ENCODE results near the gene NME9. TPM values are rescaled to one million over a fixed set of nuclear protein-coding genes. Genes with fewer than 3 reads are reported as not detected.

The NME9 gene
- total and polyA plus RNA-seq, 8 donors, result 0.47 to 3.5 (median 0.85) TPM

DNA sequence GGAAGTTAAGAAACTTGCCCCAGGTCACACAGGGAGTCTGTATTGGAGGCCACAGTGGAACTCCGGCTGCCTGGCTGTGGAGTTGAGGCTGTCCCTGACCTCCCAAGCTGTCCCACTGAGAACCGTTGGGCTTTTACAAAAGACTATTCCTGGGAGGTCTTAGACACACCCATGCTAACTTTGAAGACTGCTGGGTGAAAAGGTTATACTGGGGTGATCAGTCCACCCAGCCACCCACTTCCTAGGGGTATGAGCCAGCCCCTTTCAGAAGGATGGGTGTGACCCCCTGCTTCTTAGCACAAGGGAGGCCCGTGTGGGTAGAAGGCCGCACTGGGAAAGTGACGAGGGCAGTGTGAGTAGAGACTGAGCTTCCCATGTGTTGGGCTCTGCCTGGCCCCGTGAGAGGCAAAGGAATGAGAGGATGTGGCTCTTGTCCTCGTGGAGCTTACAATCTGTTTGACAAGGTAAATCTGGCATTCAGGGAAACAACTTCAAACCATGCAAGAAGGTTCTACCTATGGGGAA is 37.7 kb upstream of the NME9 start:
- no peak overlapping the region for H3K27ac ChIP-seq
- 89 to 93% methylated on average over 7 of the region's 7 CpGs for WGBS, 2 donors
- no peak for FAIRE-seq
- TF ChIP-seq CTCF (IDR thresholded peaks at IDR 0.05), result no peak
- intact Hi-C loops (cut with DNase I), result no loop called here
- H3K4me1 ChIP-seq, result no peaks in the 10 kb centered on the region
- no peaks in the 10 kb centered on the region for H3K27me3 ChIP-seq
- H3K36me3 ChIP-seq, result no peaks in the 10 kb centered on the region
- DNase-seq, result peak in 1 of 6 donors; percentile 21
- no peak overlapping the region for H3K4me3 ChIP-seq
- no peaks in the 10 kb centered on the region for H3K9me3 ChIP-seq
- ATAC-seq, result no peak

DNA sequence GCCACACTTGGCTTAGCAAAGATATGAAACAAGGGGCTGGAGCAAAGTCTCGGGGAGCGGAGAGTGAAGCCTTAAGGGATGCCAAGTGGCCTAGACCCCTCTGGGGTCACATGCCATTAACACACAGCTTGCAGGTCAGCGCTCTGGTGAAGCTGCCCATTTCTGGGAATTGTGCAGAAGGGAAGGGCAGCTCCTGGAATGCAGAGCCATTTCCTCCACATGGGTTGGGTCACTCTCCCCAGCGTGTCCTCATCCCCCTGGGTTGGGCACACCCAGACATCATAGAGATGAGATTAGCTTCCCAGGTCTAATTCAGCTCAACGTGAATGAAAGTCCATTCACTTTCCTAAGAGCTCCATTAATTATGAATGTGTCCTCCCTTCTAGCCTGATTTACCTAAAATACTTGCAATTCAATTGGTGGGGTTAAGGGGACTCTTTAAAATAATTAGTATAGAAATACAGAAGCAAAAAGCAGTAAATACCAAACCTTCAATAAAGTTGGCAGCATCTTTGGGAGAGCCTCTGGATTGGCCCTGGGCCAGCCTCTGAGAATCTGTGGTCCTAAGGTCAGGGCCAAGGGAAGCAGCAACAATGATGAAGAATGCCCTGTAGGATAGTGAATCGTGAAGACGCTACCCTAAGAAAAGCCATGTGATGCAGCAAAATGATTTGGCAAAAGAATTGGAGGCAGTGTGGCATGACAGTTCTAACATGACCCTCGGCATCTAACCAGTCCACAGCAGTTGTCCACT is 36.5 kb upstream of the NME9 start:
- ATAC-seq (no peak), FAIRE-seq (no peak)
- 75 to 83% methylated on average over 8 of the region's 8 CpGs for WGBS, 2 donors

DNA sequence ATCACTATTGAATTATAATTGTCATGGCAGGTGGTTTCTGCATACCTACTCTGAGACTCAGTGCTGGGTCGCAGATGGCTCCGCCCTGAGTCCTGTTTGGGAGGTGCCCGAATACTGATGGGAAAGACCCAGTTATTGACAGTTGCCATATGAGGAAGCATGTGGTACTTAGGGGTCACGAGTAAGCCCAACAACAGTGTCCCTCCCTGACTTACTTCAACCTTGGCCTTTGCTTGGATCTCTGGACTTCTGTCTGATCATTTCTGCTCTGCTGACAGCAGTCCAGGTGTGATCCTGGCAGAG is 35.6 kb upstream of the NME9 start:
- Histone ChIP-seq H3K4me3 (no peak overlapping the region), H3K9me3 (no peaks in the 10 kb centered on the region), H3K27me3 (no peaks in the 10 kb centered on the region), H3K27ac (no peak overlapping the region), H3K36me3 (no peaks in the 10 kb centered on the region), H3K4me1 (no peaks in the 10 kb centered on the region)
- ATAC-seq, result no peak
- FAIRE-seq, result no peak
- no peak for DNase-seq
- TF ChIP-seq CTCF (IDR thresholded peaks at IDR 0.05), result no peak
- intact Hi-C loops (cut with DNase I), result no loop called here
- 90 to 93% methylated on average over 4 of the region's 4 CpGs for WGBS, 2 donors

More for the DNA sequence above, 36.5 kb upstream of the NME9 start:
- H3K36me3 ChIP-seq, result no peaks in the 10 kb centered on the region
- intact Hi-C loops (cut with DNase I), result no loop called here
- H3K4me3 ChIP-seq, result no peak overlapping the region
- no peak for DNase-seq
- TF ChIP-seq CTCF (IDR thresholded peaks at IDR 0.05), result no peak
- H3K27ac ChIP-seq, result no peak overlapping the region
- H3K9me3 ChIP-seq, result no peaks in the 10 kb centered on the region
- H3K4me1 ChIP-seq, result no peaks in the 10 kb centered on the region
- no peaks in the 10 kb centered on the region for H3K27me3 ChIP-seq

GRCh38 chr3:138364356-138365252 is 35.0 kb upstream of the NME9 start:
- FAIRE-seq (no peak), DNase-seq (no peak), ATAC-seq (no peak)
- no peaks in the 10 kb centered on the region for H3K36me3 ChIP-seq
- H3K9me3 ChIP-seq, result no peaks in the 10 kb centered on the region
- no peak overlapping the region for H3K27ac ChIP-seq
- TF ChIP-seq CTCF (IDR thresholded peaks at IDR 0.05), result no peak
- H3K27me3 ChIP-seq, result no peaks in the 10 kb centered on the region
- no peaks in the 10 kb centered on the region for H3K4me1 ChIP-seq
- intact Hi-C loops (cut with DNase I), result no loop called here
- H3K4me3 ChIP-seq, result no peak overlapping the region
- WGBS, 2 donors, result 85 to 89% methylated on average over 6 of the region's 6 CpGs
